PC-9 (cell line): ENCODE results near the gene AUTS2.

ENCODE experiments used
- EZH2 ChIP-seq: fragments of 200-600 bp; sonication (generic); IDR thresholded peaks from 2 replicates; pipeline ENCODE4 v1.8.0; 2017; ENCODE audit warnings: antibody characterized with exemption, low read depth
- TF ChIP-seq, protein P1 (sequence below): fragments of 200-600 bp; sonication (generic); conservative IDR thresholded peaks from 2 replicates; pipeline ENCODE4 v1.6.1; 2017; ENCODE audit warnings: mixed run types, antibody characterized with exemption, mild to moderate bottlenecking, moderate library complexity

DNA sequence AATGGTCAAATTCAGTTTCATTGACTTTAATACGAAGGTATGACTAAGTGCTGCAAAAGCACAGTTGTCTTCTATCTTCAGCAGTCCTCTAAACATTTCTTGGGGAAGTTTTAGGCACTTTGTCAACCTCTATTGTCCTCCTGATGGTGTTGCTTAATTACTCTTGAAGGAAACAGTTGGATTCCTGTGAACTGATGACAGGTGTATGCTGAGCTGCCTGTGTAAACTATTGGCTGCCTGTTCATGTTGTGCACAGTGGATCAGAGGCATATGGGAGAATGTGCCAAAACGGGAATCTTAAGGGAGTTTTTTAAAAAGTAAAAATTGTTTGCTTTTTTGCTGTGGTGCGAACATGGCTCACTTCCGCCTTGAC lies 221.0 kb downstream of the AUTS2 start:
- TF ChIP-seq, protein P1, sequence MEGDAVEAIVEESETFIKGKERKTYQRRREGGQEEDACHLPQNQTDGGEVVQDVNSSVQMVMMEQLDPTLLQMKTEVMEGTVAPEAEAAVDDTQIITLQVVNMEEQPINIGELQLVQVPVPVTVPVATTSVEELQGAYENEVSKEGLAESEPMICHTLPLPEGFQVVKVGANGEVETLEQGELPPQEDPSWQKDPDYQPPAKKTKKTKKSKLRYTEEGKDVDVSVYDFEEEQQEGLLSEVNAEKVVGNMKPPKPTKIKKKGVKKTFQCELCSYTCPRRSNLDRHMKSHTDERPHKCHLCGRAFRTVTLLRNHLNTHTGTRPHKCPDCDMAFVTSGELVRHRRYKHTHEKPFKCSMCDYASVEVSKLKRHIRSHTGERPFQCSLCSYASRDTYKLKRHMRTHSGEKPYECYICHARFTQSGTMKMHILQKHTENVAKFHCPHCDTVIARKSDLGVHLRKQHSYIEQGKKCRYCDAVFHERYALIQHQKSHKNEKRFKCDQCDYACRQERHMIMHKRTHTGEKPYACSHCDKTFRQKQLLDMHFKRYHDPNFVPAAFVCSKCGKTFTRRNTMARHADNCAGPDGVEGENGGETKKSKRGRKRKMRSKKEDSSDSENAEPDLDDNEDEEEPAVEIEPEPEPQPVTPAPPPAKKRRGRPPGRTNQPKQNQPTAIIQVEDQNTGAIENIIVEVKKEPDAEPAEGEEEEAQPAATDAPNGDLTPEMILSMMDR: no peak
- TF ChIP-seq EZH2: no peak
